Activated T-cell treated with anti-CD3 and anti-CD28 coated beads for 4 hours (primary cell): ENCODE data around the gene NAV2.

Experiments
- DNase-seq: peaks from one replicate; pipeline ENCODE4 v3.0.0-alpha.2; 2020

NAV2 gene

GRCh38 chr11:19840961-19841360, 128.3 kb downstream of the NAV2 start:
- DNase-seq = no peak

- no peak for DNase-seq
These were observed 129.9 kb downstream of the NAV2 start for GRCh38 chr11:19842505-19842904.

GRCh38 chr11:19843079-19843478, 130.4 kb downstream of the NAV2 start:
- no peak for DNase-seq

GRCh38 chr11:19844012-19844411, 131.4 kb downstream of the NAV2 start:
- DNase-seq = no peak

GRCh38 chr11:19844806-19845205, 132.2 kb downstream of the NAV2 start:
- no peak for DNase-seq

GRCh38 chr11:19845626-19846025, 133.0 kb downstream of the NAV2 start:
- no peak for DNase-seq

GRCh38 chr11:19846654-19847305, 134.1 kb downstream of the NAV2 start:
- DNase-seq = no peak

GRCh38 chr11:19848219-19848618, 135.6 kb downstream of the NAV2 start:
- no peak for DNase-seq

GRCh38 chr11:19849107-19849789, 136.6 kb downstream of the NAV2 start:
- DNase-seq = no peak

GRCh38 chr11:19849947-19850593, 137.4 kb downstream of the NAV2 start:
- DNase-seq = no peak

GRCh38 chr11:19852288-19852687, 139.7 kb downstream of the NAV2 start:
- no peak for DNase-seq

GRCh38 chr11:19853016-19853415, 140.4 kb downstream of the NAV2 start:
- DNase-seq = no peak

- DNase-seq = no peak
These were observed 141.3 kb downstream of the NAV2 start for GRCh38 chr11:19853920-19854319.

- DNase-seq = no peak
These were observed 148.5 kb downstream of the NAV2 start for GRCh38 chr11:19861171-19861570.

GRCh38 chr11:19862091-19862490, 149.5 kb downstream of the NAV2 start:
- DNase-seq = no peak

GRCh38 chr11:19864141-19865140, 151.8 kb downstream of the NAV2 start:
- no peak for DNase-seq

- no peak for DNase-seq
These were observed 153.4 kb downstream of the NAV2 start for GRCh38 chr11:19866037-19866436.

- no peak for DNase-seq
These were observed 153.9 kb downstream of the NAV2 start for GRCh38 chr11:19866521-19866920.

GRCh38 chr11:19867064-19867463, 154.4 kb downstream of the NAV2 start:
- DNase-seq = no peak

GRCh38 chr11:19868281-19868821, 155.7 kb downstream of the NAV2 start:
- no peak for DNase-seq

GRCh38 chr11:19868871-19869270, 156.2 kb downstream of the NAV2 start:
- DNase-seq = no peak

- no peak for DNase-seq
These were observed 156.8 kb downstream of the NAV2 start for GRCh38 chr11:19869466-19869865.
